Pancreas (tissue), 10 donors: ENCODE measurements around the gene RNPEPL1. TPM values are rescaled to one million over a fixed set of nuclear protein-coding genes. Genes with fewer than 3 reads are reported as not detected.
A peak's percentile ranks its signal among the peaks of the same experiment; 100 is the strongest.

ENCODE experiments used
- ATAC-seq, 4 donors: fragments of 200-7000 bp; cut with Tn5 transposase; one replicate each; pipeline versions ENCODE4 v1.8.0 to v1.9.1; 2020; ENCODE audit warnings: mild to moderate bottlenecking in 4 of 4, moderate library complexity in 4 of 4
- DNase-seq, 6 donors: peaks; one replicate each; pipeline ENCODE4 v3.0.0-alpha.2; 2020
- FAIRE-seq: peaks from 2 replicates; lab custom pipeline; 2012; peaks lifted over from hg19 to GRCh38; lab: Jason Lieb, UNC
- H3K27ac ChIP-seq, 4 donors: fragments of 200-600 bp; sonication (generic); 1 replicate in 3 of 4; 2 replicates in 1 of 4; pipeline versions ENCODE4 v1.5.0 to v1.8.0; 2020
- H3K27me3 ChIP-seq, 4 donors: fragments of 200-600 bp; one replicate each; pipeline ENCODE4 v1.8.0; 2021
- H3K36me3 ChIP-seq, 3 donors: fragments of 200-600 bp; sonication (generic) in 1 of 3; one replicate each; pipeline versions ENCODE4 v1.5.0 to v1.8.0; 2020 to 2021
- H3K4me1 ChIP-seq, 3 donors: fragments of 200-600 bp; one replicate each; pipeline ENCODE4 v1.8.0; 2021
- H3K4me3 ChIP-seq, 4 donors: fragments of 200-600 bp; sonication (generic) in 2 of 4; one replicate each; pipeline versions ENCODE4 v1.5.0 to v1.8.0; 2020 to 2021
- H3K9me3 ChIP-seq, 4 donors: fragments of 200-600 bp; one replicate each; pipeline ENCODE4 v1.8.0; 2021
- WGBS, 2 donors: extraction: QIAGEN DNeasy Blood & Tissue Kit; methylation state at CpG; one replicate each; pipeline ENCODE4 v1.1.7; 2013; 5-methylcytosine and 5-hydroxymethylcytosine counted together
- intact Hi-C, 3 donors: fragments of 100-400 bp; cut with DNase I; formaldehyde crosslinking; loops; one replicate each; pipeline versions ENCODE4 v1.11.1 to v1.14.2; 2022
- polyA plus RNA-seq, 2 donors: library from polyadenylated mRNA; stranded (reverse); fragments of 200-250 nt; gene quantifications; one replicate each; pipeline ENCODE4 v1.2.3, GENCODE V29; 2013
- total RNA-seq, 6 donors: library from RNA; stranded (reverse); fragmentation: NEBNext Ultra II Directional in 4 of 6; extraction: Animal tissue kit (Norgen Biotek cat#: 25700) in 4 of 6; gene quantifications; one replicate each; pipeline versions ENCODE4 v1.2.1 to v1.2.4, GENCODE V29; 2021 to 2023
- TF ChIP-seq, protein P1 (sequence below), 4 donors: fragments of 200-600 bp; sonication (generic) in 3 of 4; IDR thresholded peaks; one replicate each; pipeline versions ENCODE4 v1.5.0 to v1.8.0; 2021; ENCODE audit warnings: antibody characterized with exemption in 4 of 4
- donor health status: healthy with polysubstance abuse.
- donor health status: DM: no; HTN: no; CAD: no; lungs with moderate emphysema.
- donor health status: DM: no; HTN: no; CAD: no.
- donor health status: control.
- donor health status: control.
- donor health status: Bipolar disorder and iron deficiency.
- donor health status: DM: yes; HTN: yes; CAD: no.
- donor health status: DM: no; HTN: no; CAD: no.
- donor health status: DM: no; HTN: no; CAD: no.
- donor health status: DM: yes; HTN: yes; CAD: no.

Gene RNPEPL1
- total and polyA plus RNA-seq, 8 donors, result 37.1 to 195 (median 43.9) TPM

DNA sequence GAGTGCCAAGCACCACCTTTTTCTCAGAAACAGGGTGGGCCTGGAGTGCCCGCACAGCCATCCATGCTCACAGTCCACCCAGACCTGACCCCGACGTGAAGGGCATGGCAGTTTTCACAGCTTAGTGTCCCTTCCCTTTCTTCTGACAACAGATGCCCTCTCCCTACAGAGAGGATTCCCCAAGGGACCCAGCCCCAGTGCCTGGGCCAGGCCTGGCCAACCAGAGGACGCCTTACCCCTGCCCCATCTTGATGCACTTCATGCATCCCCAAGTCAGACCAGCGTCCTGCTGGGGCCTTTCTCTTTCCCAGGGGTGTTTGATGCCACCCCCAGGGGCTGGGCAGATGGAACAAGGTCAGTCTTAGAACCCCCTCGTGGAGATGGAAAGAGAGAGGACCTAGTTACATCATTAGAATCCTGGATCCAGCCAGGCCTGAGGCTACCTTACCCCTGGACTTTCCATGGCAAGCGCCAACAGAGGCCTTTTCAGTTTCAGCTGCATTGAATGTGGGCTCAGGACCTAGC is 14.3 kb upstream of the RNPEPL1 start:
- no peaks in the 10 kb centered on the region for H3K27me3 ChIP-seq
- H3K36me3 ChIP-seq, result no peaks in the 10 kb centered on the region
- intact Hi-C loops, result no loop called here
- peaks cover 0 to 9% (median 3%) of the 10 kb centered on the region in 3 donors for H3K4me1 ChIP-seq
- peak in 1 of 6 donors; percentile 11 for DNase-seq
- WGBS, 2 donors, result 91 to 94% methylated on average over 7 of the region's 7 CpGs
- no peak for ATAC-seq
- no peak overlapping the region for H3K27ac ChIP-seq
- H3K9me3 ChIP-seq, result peaks cover 0 to 2% (median 0%) of the 10 kb centered on the region in 4 donors
- no peak overlapping the region for H3K4me3 ChIP-seq
- no peak for FAIRE-seq
- TF ChIP-seq, protein P1, sequence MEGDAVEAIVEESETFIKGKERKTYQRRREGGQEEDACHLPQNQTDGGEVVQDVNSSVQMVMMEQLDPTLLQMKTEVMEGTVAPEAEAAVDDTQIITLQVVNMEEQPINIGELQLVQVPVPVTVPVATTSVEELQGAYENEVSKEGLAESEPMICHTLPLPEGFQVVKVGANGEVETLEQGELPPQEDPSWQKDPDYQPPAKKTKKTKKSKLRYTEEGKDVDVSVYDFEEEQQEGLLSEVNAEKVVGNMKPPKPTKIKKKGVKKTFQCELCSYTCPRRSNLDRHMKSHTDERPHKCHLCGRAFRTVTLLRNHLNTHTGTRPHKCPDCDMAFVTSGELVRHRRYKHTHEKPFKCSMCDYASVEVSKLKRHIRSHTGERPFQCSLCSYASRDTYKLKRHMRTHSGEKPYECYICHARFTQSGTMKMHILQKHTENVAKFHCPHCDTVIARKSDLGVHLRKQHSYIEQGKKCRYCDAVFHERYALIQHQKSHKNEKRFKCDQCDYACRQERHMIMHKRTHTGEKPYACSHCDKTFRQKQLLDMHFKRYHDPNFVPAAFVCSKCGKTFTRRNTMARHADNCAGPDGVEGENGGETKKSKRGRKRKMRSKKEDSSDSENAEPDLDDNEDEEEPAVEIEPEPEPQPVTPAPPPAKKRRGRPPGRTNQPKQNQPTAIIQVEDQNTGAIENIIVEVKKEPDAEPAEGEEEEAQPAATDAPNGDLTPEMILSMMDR (IDR thresholded peaks at IDR 0.05), result no peak

DNA sequence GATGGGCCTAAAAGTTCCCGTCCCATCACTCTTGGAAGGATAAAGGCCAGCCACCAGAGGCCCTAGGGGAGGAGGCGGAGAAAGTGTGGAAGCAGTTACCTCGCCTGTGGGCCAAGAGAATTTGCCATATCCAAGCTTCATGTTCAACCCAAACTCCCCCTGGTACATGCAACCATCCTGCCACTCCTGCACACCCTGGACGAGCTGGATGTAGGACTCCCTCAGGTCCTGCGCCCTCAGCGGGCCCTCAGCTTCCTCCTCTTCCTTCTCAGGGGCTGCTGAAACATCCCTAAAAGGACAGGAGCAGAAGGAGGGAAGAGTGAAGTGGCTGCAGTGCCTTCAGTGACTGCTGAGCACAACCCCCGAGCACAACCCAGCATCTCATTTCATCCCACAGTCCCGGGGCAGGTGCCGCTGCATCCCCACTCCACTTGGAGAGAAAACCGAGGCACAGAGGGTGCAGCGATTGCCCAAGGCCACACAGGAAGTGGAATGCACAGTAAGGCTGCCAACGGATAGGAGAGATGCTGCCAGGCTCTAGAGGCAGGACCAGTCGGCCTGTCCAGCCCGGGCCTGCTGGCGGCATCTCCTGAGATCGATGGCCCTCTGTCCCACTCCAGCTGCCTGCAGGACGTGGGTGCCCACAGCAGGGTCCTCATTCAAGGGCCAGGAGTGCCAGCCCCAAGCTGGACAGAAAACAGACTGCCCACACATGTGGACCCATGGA is 13.4 kb upstream of the RNPEPL1 start:
- FAIRE-seq (no peak), ATAC-seq (no peak), DNase-seq (peak in 2 of 6 donors; percentile 14 to 16)
- H3K9me3 ChIP-seq, result peaks cover 0 to 2% (median 0%) of the 10 kb centered on the region in 4 donors
- peaks cover 6 to 13% (median 9%) of the 10 kb centered on the region in 3 donors for H3K4me1 ChIP-seq
- no peak overlapping the region for H3K4me3 ChIP-seq
- H3K36me3 ChIP-seq, result no peaks in the 10 kb centered on the region
- no peak overlapping the region for H3K27ac ChIP-seq
- TF ChIP-seq, protein P1 (IDR thresholded peaks at IDR 0.05), result no peak
- H3K27me3 ChIP-seq, result no peaks in the 10 kb centered on the region
- intact Hi-C loops, result no loop called here
- WGBS, 2 donors, result 91 to 95% methylated on average over 17 of the region's 17 CpGs

DNA sequence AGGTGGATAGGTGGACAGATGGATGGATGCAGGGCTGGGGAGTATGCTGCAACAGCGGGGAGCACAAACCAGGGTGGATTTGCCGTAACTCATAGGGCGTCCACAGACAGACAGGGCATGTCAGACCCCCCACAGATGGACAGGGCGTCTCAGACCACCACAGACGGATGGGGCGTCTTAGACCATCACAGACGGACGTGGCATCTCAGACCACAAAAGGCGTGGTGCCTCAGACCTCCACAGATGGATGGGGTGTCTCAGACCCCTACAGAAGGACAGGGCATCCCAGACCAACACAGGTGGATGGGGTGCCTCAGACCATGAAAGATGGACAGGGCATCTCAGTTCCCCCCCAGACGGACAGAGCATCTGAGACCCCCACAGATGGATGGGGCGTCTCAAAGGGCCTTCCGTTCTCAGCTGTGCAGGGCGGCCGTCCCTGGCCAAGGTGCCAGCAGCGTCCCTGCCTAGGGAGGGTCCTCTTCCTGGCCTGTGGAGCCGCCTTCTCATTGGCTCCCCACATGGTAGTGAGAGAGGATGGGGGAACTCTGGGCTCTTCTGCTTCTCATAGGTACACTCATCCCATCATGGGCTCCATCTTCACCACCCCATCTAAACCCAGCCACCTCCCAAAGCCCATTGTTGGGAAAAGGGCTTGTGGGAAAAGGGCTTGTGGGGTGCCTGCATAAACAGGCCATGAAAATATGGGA is 12.6 kb upstream of the RNPEPL1 start:
- ATAC-seq, result no peak
- peak in 2 of 6 donors; percentile 12 to 22 for DNase-seq
- H3K4me3 ChIP-seq, result no peak overlapping the region
- no peaks in the 10 kb centered on the region for H3K36me3 ChIP-seq
- intact Hi-C loops, result no loop called here
- H3K27ac ChIP-seq, result no peak overlapping the region
- WGBS, 2 donors, result 93 to 95% methylated on average over 16 of the region's 16 CpGs
- TF ChIP-seq, protein P1 (IDR thresholded peaks at IDR 0.05), result no peak
- H3K9me3 ChIP-seq, result peaks cover 0 to 2% (median 0%) of the 10 kb centered on the region in 4 donors
- FAIRE-seq, result no peak
- H3K4me1 ChIP-seq, result peaks cover 6 to 13% (median 10%) of the 10 kb centered on the region in 3 donors
- no peaks in the 10 kb centered on the region for H3K27me3 ChIP-seq

DNA sequence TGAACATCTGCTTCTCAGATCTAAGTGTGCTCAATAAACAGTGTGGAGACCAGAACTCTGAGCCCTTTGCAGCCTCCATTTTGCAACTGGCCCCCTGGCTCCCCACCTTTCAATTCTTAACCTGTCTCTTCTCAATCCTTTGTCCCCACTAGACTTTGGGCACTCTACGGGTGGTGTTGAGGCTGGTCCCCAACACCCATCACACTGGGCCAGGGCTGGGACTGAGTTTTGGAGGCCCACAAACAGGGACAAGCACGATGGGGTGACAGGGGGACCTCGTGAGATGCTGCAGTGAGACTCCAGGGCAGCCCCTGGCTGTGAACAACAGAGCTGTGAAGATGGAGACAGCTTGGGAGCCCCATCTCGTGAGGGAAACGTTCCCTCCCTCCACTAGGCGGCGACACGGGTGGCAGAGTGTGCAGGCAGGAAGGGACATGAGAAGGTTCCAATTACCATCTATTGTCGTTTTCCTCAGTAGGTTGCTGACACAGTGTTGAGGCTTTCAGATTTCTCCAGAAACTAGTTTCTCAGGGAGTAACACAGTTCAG is 11.7 kb upstream of the RNPEPL1 start:
- peak in 5 of 6 donors; percentile 26 to 64 (median 34) for DNase-seq
- no peaks in the 10 kb centered on the region for H3K27me3 ChIP-seq
- H3K4me3 ChIP-seq, result no peak overlapping the region
- TF ChIP-seq, protein P1 (IDR thresholded peaks at IDR 0.05), result no peak
- peaks cover 11 to 15% (median 14%) of the 10 kb centered on the region in 3 donors for H3K4me1 ChIP-seq
- ATAC-seq, result no peak
- WGBS, 2 donors, result 74% methylated on average over 9 of the region's 9 CpGs
- H3K36me3 ChIP-seq, result no peaks in the 10 kb centered on the region
- no peak overlapping the region for H3K27ac ChIP-seq
- no peaks in the 10 kb centered on the region for H3K9me3 ChIP-seq
- intact Hi-C loops, result no loop called here
- FAIRE-seq, result no peak
